PC-3 (cell line): ENCODE measurements around the gene MGAT2. TPM values are rescaled to one million over a fixed set of nuclear protein-coding genes. Genes with fewer than 3 reads are reported as not detected.

Experiments
- ATAC-seq: fragments of 200-7000 bp; cut with Tn5 transposase; 2 replicates; pipeline ENCODE4 v1.9.1; 2020; ENCODE audit warnings: mild to moderate bottlenecking, moderate library complexity
- Bru-seq: library from RNA; stranded (reverse); fragments of 400-500 nt; gene quantifications from one replicate; lab custom pipeline; 2021; lab: Mats Ljungman, UMichigan
- BruChase-seq, 2 experiments: library from RNA; stranded (reverse); fragments of 400-500 nt; gene quantifications; one replicate each; lab custom pipeline; 2021; lab: Mats Ljungman, UMichigan
- BruUV-seq: library from RNA; stranded (reverse); fragments of 400-500 nt; replicated peaks from 2 replicates; lab custom pipeline; 2021; lab: Mats Ljungman, UMichigan
- CTCF ChIA-PET: fragments of 300-600 bp; sonication (Branson Sonifier 250); formaldehyde crosslinking; loops from one replicate; lab custom pipeline; 2022; ENCODE audit warnings: antibody characterized with exemption; lab: Charles Lee
- POLR2A ChIA-PET: fragments of 300-600 bp; sonication (Branson Sonifier 250); formaldehyde crosslinking; loops from one replicate; lab custom pipeline; 2022; ENCODE audit warnings: antibody characterized with exemption; ENCODE audit not compliant: unreplicated experiment; lab: Charles Lee
- DNase-seq: peaks from one replicate; pipeline ENCODE4 v3.0.0-alpha.2; 2015
- H2AFZ ChIP-seq: fragments of 300-600 bp; sonication (generic); 2 replicates; pipeline ENCODE4 v1.6.0; 2016; ENCODE audit warnings: antibody characterized with exemption, low read length
- H3F3A ChIP-seq: fragments of 300-600 bp; sonication (generic); one replicate; pipeline ENCODE4 v1.6.0; 2017; ENCODE audit warnings: antibody characterized with exemption, low read length, control low read depth, mild to moderate bottlenecking; ENCODE audit not compliant: unreplicated experiment
- H3K27ac ChIP-seq: fragments of 300-600 bp; sonication (generic); 2 replicates; pipeline ENCODE4 v1.5.1; 2016; ENCODE audit warnings: mild to moderate bottlenecking, low read length
- H3K27me3 ChIP-seq: fragments of 300-600 bp; sonication (generic); 2 replicates; pipeline ENCODE4 v1.6.1; 2016; ENCODE audit warnings: low read length, mixed read lengths
- H3K36me3 ChIP-seq: fragments of 300-600 bp; sonication (generic); 2 replicates; pipeline ENCODE4 v1.6.1; 2016; ENCODE audit warnings: low read depth, mixed run types, low read length, mixed read lengths
- H3K4me1 ChIP-seq: fragments of 300-600 bp; sonication (generic); 2 replicates; pipeline ENCODE4 v1.5.1; 2016; ENCODE audit warnings: low read length; ENCODE audit not compliant: insufficient read depth
- H3K4me2 ChIP-seq: fragments of 300-600 bp; sonication (generic); 2 replicates; pipeline ENCODE4 v1.6.0; 2016; ENCODE audit warnings: low read length
- H3K4me3 ChIP-seq: fragments of 300-600 bp; sonication (generic); 2 replicates; pipeline ENCODE4 v1.5.1; 2016; ENCODE audit warnings: mild to moderate bottlenecking, low read length, mixed read lengths
- H3K79me2 ChIP-seq: fragments of 300-600 bp; sonication (generic); 2 replicates; pipeline ENCODE4 v1.6.1; 2017; ENCODE audit warnings: low read length, mixed read lengths
- H3K9ac ChIP-seq: fragments of 300-600 bp; sonication (generic); 2 replicates; pipeline ENCODE4 v1.6.0; 2016; ENCODE audit warnings: mild to moderate bottlenecking, low read length
- H3K9me2 ChIP-seq: fragments of 300-600 bp; sonication (generic); replicated peaks from 2 replicates; pipeline ENCODE4 v1.6.1; 2016; ENCODE audit warnings: mixed run types, low read length, mixed read lengths
- H3K9me3 ChIP-seq: fragments of 300-600 bp; sonication (generic); 2 replicates; pipeline ENCODE4 v1.6.1; 2016; ENCODE audit warnings: low read length, mixed read lengths
- H4K20me1 ChIP-seq: fragments of 300-600 bp; sonication (generic); 2 replicates; pipeline ENCODE4 v1.6.1; 2016; ENCODE audit warnings: low read length, mixed read lengths
- EZH2 ChIP-seq: fragments of 300-600 bp; sonication (generic); IDR thresholded peaks from one replicate; pipeline ENCODE4 v1.6.1; 2017; ENCODE audit warnings: antibody characterized with exemption, mild to moderate bottlenecking, low read length; ENCODE audit not compliant: unreplicated experiment
- EZH2phosphoT487 ChIP-seq: fragments of 300-600 bp; sonication (generic); IDR thresholded peaks from 2 replicates; pipeline ENCODE4 v1.6.1; 2018; ENCODE audit warnings: mild to moderate bottlenecking, antibody characterized with exemption, low read length, borderline replicate concordance
- intact Hi-C: fragments of 100-400 bp; cut with micrococcal nuclease; formaldehyde crosslinking; loops from 2 replicates; pipeline ENCODE4 v1.9.0; 2023
- long read RNA-seq: library from polyadenylated mRNA; unstranded; transcript quantifications from one replicate; pipeline ENCODE4 v2.0.0, GENCODE V29; 2021; ENCODE audit not compliant: unreplicated experiment
- total RNA-seq: library from RNA; depleted of rRNA; stranded (reverse); fragments of >200 nt; gene quantifications from 2 replicates; pipeline ENCODE4 v1.2.3, GENCODE V29; 2014; rRNA removed
- TF ChIP-seq, protein P1 (sequence below): fragments of 300-600 bp; sonication (generic); conservative IDR thresholded peaks from 2 replicates; pipeline ENCODE4 v1.5.1; 2017; ENCODE audit warnings: antibody characterized with exemption, low read depth, mild to moderate bottlenecking, low read length

The MGAT2 gene
- total RNA-seq, result 39.5 and 51.4 TPM in 2 replicates
- Bru-seq, nascent RNA, result percentile 95 among the genes with signal in this experiment
- percentile 99 among the genes with signal in this experiment for BruChase-seq, experiment 1, labeled RNA remaining after a 6-hour chase
- percentile 99 among the genes with signal in this experiment for BruChase-seq, experiment 2, labeled RNA remaining after a 2-hour chase
- long read RNA-seq, transcript MGAT2-201 (1 exons, 2,687 nt), result major isoform, 130 of 130 reads
- long read RNA-seq, partial matches to known transcripts, result 0 of 130 reads
- long read RNA-seq, other reads (novel, unspliced or antisense), result 0 of 130 reads

DNA sequence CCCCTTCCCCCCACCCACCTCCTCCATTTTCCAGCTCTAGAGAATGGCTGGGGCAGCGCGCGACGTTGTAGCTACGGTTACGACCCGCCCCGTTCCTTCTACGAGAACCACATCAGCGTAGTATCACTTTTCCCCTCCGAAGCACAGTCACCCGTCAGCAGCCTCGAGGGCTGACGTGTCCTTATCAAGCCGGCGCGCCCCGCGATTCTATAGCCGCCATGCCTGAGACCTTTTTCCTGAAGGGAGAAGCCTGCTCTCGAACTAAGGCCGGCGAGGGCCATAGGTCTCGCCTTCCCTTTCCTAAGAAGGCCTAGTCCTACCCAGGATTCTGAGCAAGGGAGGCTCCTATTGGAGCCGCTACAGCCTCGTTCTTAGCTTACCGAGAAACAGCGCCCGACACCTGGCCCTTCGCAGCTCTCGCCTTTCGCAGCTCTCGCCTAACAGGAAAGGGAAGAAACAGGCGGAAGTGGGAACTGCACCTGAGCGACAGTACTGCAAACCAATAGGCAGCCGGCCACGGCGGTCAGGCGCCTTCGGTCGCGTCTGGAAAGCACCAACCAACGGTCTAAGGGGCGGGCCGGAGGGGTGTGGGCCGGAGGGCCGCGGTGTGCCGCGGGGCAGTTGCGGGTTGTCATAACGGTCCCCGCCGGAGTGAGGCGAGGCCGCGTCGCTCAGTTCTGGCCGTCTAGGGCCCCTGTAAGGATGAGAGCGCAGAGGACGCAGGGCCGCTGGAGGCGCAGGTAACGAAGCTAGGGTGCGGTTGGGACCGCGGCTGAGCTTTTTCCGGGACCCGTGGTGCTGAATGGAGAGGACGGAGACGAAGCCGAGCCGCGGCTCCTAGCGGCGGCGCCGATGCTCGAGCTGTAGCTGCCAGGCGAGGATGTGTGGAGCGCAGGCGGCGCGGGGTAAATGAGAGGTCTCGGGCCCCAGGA, at the start of gene MGAT2, which contains the start of gene RPL36AL:
MGAT2 (plus strand) TSS at position 618 of the 932 bp plus-strand sequence. CDS start 470 bp downstream, outside the sequence.
RPL36AL (minus strand) TSS at position 445 of the 932 bp plus-strand sequence. CDS start 1,522 bp downstream, outside the sequence.
- ChIA-PET CTCF (interaction anchor here (0.6 to 1.7 kb wide), 5 partner anchors 14 to 494 kb away, joined by 3 to 8 read pairs (median 4); no protein-coding TSS in a partner anchor), POLR2A (interaction anchor here (0.6 to 1.7 kb wide), 13 partner anchors 8 to 1790 kb away, joined by 3 to 18 read pairs (median 5); partner anchors contain the start of genes LRR1, POLE2 and RPS29)
- TF ChIP-seq EZH2 (no peak), EZH2phosphoT487 (no peak)
- TF ChIP-seq, protein P1, sequence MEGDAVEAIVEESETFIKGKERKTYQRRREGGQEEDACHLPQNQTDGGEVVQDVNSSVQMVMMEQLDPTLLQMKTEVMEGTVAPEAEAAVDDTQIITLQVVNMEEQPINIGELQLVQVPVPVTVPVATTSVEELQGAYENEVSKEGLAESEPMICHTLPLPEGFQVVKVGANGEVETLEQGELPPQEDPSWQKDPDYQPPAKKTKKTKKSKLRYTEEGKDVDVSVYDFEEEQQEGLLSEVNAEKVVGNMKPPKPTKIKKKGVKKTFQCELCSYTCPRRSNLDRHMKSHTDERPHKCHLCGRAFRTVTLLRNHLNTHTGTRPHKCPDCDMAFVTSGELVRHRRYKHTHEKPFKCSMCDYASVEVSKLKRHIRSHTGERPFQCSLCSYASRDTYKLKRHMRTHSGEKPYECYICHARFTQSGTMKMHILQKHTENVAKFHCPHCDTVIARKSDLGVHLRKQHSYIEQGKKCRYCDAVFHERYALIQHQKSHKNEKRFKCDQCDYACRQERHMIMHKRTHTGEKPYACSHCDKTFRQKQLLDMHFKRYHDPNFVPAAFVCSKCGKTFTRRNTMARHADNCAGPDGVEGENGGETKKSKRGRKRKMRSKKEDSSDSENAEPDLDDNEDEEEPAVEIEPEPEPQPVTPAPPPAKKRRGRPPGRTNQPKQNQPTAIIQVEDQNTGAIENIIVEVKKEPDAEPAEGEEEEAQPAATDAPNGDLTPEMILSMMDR, result peak; percentile 31; the same call in 1 of the 2 replicates
- H4K20me1 ChIP-seq, result peaks cover 31% of the 10 kb centered on the region
- ATAC-seq, result peak; percentile 91
- DNase-seq, result peak; percentile 99
- H3K4me3 ChIP-seq, result peak within 1 kb of the TSS; percentile 92
- H3F3A ChIP-seq, result peaks cover 5% of the 10 kb centered on the region
- H3K79me2 ChIP-seq, result peaks cover 84% of the 10 kb centered on the region
- BruUV-seq, result no TSS peak
- H3K4me2 ChIP-seq, result peak within 1 kb of the TSS; percentile 96
- H3K27me3 ChIP-seq, result no peaks in the 10 kb centered on the region
- no peaks in the 10 kb centered on the region for H3K9me3 ChIP-seq
- peak within 1 kb of the TSS; percentile 85 for H3K27ac ChIP-seq
- H3K4me1 ChIP-seq, result peaks cover 45% of the 10 kb centered on the region
- peaks cover 15% of the 10 kb centered on the region for H3K36me3 ChIP-seq
- intact Hi-C loops, result loop anchor here (1.0 to 5.0 kb wide), 3 partner anchors 22 to 72 kb away; partner anchors contain the start of genes KLHDC1, LRR1 and RPS29
- H3K9ac ChIP-seq, result peak within 1 kb of the TSS; percentile 92
- no peaks in the 10 kb centered on the region for H3K9me2 ChIP-seq
- H2AFZ ChIP-seq, result peak within 1 kb of the TSS; percentile 72

DNA sequence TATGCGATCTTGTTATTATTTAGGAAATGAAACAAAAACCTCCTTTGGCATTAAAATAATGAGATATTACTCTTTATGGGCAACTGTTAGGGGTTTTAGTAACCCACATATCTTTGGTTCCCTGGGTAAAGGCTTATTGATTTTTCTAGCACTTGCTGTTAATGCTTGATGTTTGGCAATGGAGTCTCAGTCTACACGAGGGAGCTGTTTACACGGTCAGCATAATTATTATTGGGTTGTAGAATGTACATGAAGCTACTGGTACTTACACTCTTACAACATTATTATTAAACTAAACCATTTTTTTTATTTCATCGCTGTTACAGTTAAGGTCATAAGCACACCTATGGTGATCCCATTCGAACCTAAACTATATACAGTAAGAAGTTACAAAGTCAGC, 46.6 kb upstream of the MGAT2 start:
- no peaks in the 10 kb centered on the region for H3K27me3 ChIP-seq
- H3K36me3 ChIP-seq, result peaks cover 29% of the 10 kb centered on the region
- H3K9me3 ChIP-seq, result no peaks in the 10 kb centered on the region
- no peak overlapping the region for H3K27ac ChIP-seq
- H3K79me2 ChIP-seq, result peaks cover 4% of the 10 kb centered on the region; the same call in 1 of the 2 replicates
- H3K4me1 ChIP-seq, result no peaks in the 10 kb centered on the region
- ChIA-PET POLR2A (no interaction called here), CTCF (interaction anchor here (0.7 kb wide), 1 partner anchor 195 kb away, joined by 16 read pairs; no protein-coding TSS in a partner anchor)
- H3F3A ChIP-seq, result peaks cover 6% of the 10 kb centered on the region
- no peak overlapping the region for H3K4me3 ChIP-seq
- TF ChIP-seq EZH2phosphoT487 (no peak), EZH2 (no peak)
- TF ChIP-seq, protein P1, result no peak
- DNase-seq (no peak), ATAC-seq (no peak)
- H4K20me1 ChIP-seq, result no peaks in the 10 kb centered on the region
- intact Hi-C loops, result no loop called here
- H3K9me2 ChIP-seq, result no peaks in the 10 kb centered on the region
- H2AFZ ChIP-seq, result no peak overlapping the region
- H3K4me2 ChIP-seq, result no peak overlapping the region
- no TSS peak for BruUV-seq
- no peak overlapping the region for H3K9ac ChIP-seq
